GM12865 (cell line): ENCODE data around the gene ATRN.

ENCODE experiments used
- DNase-seq: peaks from one replicate; pipeline ENCODE4 v3.0.0; 2010; ENCODE audit warnings: low read depth
- H3K4me3 ChIP-seq: 2 replicates; pipeline ENCODE4 v1.5.1; 2011; ENCODE audit warnings: mild to moderate bottlenecking, low read depth, low read length, control low read depth
- CTCF ChIP-seq: IDR thresholded peaks from 2 replicates; pipeline ENCODE4 v1.5.1; 2011; ENCODE audit warnings: low read length, control low read depth, low read depth, inconsistent platforms; ENCODE audit not compliant: insufficient read depth; ENCODE audit errors: missing control alignments

The ATRN gene

GRCh38 chr20:3553663-3554062, 82.8 kb downstream of the ATRN start:
- no peak overlapping the region for H3K4me3 ChIP-seq
- no peak for DNase-seq
- no peak for TF ChIP-seq CTCF

- TF ChIP-seq CTCF, result no peak
- no peak for DNase-seq
- H3K4me3 ChIP-seq, result no peak overlapping the region
Observed at GRCh38 chr20:3557237-3557785, 86.5 kb downstream of the ATRN start.

GRCh38 chr20:3559231-3559630, 88.4 kb downstream of the ATRN start:
- no peak for TF ChIP-seq CTCF
- H3K4me3 ChIP-seq, result no peak overlapping the region

GRCh38 chr20:3559637-3560036, 88.8 kb downstream of the ATRN start:
- DNase-seq, result no peak
- TF ChIP-seq CTCF, result no peak

More at GRCh38 chr20:3559231-3559630, 88.4 kb downstream of the ATRN start:
- DNase-seq, result no peak

GRCh38 chr20:3560162-3560561, 89.3 kb downstream of the ATRN start:
- H3K4me3 ChIP-seq, result no peak overlapping the region
- DNase-seq, result no peak
- no peak for TF ChIP-seq CTCF

More at GRCh38 chr20:3559637-3560036, 88.8 kb downstream of the ATRN start:
- no peak overlapping the region for H3K4me3 ChIP-seq

GRCh38 chr20:3560578-3560977, 89.8 kb downstream of the ATRN start:
- no peak for DNase-seq
- no peak overlapping the region for H3K4me3 ChIP-seq
- no peak for TF ChIP-seq CTCF

- H3K4me3 ChIP-seq, result no peak overlapping the region
- DNase-seq, result no peak
- no peak for TF ChIP-seq CTCF
Observed at GRCh38 chr20:3563133-3563532, 92.3 kb downstream of the ATRN start.
